HG02852 (cell line): ENCODE data around the gene GZMB.
A peak's percentile ranks its signal among the peaks of the same experiment; 100 is the strongest.
"Not testable (repeated sequence)": the region's sequence is repeated elsewhere in the genome, so short reads cannot be mapped to it uniquely, and the experiment has no call there.

Experiments used
- ATAC-seq: cut with Tn5 transposase; IDR thresholded peaks from one replicate; pipeline ENCODE4 v1.9.1; 2021; ENCODE audit warnings: mild to moderate bottlenecking, moderate library complexity; ENCODE audit not compliant: unreplicated experiment

The GZMB gene, protein sequence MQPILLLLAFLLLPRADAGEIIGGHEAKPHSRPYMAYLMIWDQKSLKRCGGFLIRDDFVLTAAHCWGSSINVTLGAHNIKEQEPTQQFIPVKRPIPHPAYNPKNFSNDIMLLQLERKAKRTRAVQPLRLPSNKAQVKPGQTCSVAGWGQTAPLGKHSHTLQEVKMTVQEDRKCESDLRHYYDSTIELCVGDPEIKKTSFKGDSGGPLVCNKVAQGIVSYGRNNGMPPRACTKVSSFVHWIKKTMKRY

DNA sequence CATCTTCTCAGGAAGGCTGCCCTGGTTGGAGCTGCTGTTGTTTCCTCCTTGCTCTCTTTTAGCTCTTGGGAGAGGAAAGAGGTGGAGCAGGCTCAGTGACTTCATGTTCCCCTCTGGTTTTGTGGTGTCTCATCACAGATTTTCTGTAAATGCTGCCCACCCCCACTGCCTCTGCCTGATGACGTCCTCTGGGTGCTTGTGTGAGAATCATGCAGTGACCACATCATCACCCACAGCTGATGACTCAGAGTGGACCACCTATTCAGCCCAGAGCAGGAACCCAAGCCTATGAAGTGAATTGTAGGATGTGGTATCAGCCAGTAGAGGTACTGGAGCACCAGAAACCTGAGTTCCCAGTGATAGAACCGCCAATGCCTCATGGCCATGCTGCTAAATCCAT is at the start of gene GZMB:
GZMB (minus strand) TSS at position 33 of the 400 bp plus-strand sequence; CDS start at position 3, 30 bp downstream.
- no peak for ATAC-seq

DNA sequence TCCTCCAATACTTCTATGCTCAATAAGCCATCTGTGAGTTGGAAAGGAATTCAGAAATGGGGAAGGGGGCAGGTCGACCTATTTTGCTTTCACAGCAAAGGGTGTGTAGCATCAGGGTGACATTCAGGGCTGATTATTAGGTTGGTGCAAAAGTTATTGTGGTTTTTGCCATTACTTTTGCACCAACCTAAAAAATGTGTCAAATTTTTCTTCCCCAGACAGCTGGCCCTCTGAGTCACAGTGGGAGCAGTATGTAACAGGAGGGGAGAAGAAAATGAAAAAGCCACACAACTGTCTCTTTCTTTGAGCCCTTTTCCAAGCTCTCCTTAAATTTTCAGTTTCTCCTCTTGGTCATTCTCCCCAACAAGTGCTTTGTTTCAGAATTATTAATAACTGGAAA is 47.1 kb upstream of the GZMB start:
- no peak for ATAC-seq

DNA sequence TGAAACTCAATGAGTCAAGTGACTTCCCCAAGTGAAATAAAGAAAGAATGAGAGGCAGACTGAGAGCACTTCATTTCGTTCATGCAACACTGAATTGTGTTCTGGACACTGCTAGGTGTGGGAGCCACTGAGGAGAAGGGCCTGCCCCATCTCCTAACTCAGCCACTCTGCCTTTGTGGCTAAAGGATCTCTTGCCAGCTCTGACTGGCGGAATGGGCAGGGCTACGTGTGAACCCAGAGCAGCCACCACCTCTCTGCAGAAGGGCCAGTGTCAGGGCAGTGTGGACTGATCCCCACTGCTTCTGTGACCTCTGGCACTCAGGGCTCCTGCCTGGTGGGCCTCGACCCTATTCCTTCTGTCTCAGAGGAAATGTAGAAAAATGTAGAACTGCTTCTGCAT is 46.5 kb upstream of the GZMB start:
- ATAC-seq, result no peak

- ATAC-seq, result no peak
Measured at GRCh38 chr14:24679248-24679961, 45.4 kb upstream of the GZMB start.

DNA sequence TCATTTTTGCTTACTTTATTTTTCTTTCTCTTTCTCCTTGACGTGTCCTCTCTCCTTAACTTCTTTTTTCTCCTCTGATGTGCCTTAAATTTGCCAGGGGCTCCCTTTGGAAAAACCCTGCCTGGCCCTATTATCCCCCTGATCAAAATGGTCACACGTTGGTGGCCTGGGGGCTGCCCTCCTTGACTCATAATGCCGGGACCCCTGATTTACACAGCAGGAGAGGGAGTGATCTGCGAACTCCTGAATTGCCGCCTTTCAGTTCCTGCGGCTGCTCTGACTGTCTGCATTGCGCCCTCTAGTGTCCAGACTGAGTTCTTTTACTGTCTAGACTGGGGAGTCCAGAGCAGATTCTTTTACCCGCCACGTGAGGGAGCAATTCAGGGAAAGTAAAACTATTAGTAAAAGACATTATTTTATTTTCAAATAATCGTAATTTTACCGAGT is 44.8 kb upstream of the GZMB start:
- ATAC-seq, result peak; percentile 72

- ATAC-seq, result no peak
Measured at GRCh38 chr14:24677956-24678355, 44.0 kb upstream of the GZMB start.

GRCh38 chr14:24674204-24674970 is 40.4 kb upstream of the GZMB start:
- peak; percentile 55 for ATAC-seq

- peak; percentile 63 for ATAC-seq
Measured at GRCh38 chr14:24673534-24674203, 39.7 kb upstream of the GZMB start.

DNA sequence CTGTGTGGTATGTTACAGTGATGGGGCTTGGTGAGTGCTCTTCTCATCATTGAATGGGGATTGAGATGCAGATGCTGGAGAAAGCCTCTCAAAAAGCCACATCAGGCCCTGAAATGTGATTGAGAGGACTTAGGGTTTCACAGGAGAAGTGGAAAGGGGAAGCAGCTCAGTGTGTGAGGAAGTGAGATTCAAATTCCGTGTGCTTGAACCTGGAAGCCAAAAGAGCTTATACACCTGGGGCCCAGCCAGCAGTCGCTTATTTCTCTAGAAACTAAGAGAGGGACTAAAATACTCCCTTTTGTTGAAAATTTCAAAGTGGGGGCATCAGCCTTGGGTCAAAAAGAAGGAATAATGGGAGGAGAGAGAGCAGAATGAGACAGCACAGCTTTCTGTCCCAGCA is 39.1 kb upstream of the GZMB start:
- peak; percentile 63 for ATAC-seq

DNA sequence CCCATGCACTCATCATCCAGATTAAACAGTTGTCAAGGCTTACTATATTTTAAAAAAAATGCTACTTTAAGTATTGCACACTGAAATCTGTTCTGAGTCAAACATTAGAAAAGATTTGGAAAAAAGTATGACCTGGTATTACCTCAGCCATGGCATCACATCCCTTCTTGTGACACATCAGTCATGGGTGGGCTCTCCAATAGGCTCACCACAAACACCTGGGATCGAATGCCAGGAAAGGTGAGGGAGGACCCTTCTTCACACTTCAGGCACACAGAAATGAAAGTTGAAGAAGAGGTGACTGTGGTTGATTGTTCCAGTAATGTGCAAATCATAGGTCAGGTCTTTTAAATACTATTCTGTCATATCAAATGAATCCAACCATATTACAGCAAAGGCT is 36.6 kb upstream of the GZMB start:
- ATAC-seq, result no peak

- ATAC-seq, result no peak
Measured at GRCh38 chr14:24669651-24670050, 35.7 kb upstream of the GZMB start.

- peak; percentile 95 for ATAC-seq
Measured at GRCh38 chr14:24665440-24665991, 31.5 kb upstream of the GZMB start.

DNA sequence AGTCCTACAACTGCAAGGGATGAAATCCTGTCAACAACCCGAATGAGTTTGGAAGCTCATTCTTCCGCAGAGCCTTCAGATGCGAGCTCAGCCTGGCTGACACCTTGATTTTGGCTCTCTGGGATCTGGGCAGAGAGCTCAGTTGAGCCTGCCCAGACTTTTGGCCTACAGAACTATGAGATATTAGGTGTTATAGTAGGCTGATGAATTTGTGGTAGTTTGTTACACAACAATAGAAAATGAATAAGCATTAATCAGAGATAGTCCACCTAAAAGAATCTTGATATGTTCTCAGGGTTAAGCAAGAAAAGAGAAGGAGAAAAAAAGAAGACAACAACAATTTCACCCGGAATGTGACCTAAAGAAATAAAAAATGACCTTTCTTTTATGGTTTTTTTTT is 30.4 kb upstream of the GZMB start:
- ATAC-seq, result no peak

DNA sequence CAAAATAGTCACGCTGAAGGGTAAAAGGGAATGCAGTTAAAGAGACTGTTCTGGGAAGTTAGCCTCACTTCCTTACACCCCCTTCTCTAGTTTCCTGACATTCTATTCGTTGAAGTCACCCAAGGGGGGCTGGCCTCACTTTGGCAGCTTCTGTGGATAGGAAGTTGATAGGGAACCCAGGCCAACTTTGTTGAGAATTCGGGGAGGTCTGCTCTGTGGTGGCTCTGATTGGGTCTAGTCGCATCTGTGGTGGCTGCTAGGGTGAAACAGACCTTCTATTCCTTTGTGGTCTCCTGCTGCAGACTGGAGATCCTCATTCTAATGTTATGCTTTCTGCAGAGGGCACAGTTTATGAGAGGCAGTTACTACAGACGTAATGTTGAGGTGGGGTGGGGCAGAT is 28.8 kb upstream of the GZMB start:
- ATAC-seq, result no peak

GRCh38 chr14:24659916-24660570 is 26.1 kb upstream of the GZMB start:
- no peak for ATAC-seq

GRCh38 chr14:24648361-24648760 is 14.4 kb upstream of the GZMB start:
- ATAC-seq, result not testable (repeated sequence)

- no peak for ATAC-seq
Measured at GRCh38 chr14:24639905-24640304, 5.9 kb upstream of the GZMB start.

DNA sequence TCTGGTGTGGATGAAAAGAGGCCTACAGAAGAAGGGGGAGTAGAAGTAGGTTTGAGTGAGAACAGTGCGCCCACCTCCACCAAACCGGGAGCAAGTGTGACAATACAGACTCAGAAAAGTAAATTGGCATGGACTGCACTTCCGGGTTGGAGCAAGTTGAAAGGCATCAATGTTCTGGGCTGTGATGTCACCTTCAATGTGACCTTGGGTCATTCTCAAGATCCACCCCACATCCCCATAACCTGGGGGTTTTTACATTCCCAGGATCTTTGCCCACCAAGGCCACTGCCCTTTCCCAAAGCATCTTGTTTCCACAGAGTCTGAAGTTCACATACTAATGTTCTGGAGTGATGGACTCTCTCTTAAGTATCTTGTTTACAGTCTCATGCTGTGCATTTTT is 5.3 kb upstream of the GZMB start:
- no peak for ATAC-seq

DNA sequence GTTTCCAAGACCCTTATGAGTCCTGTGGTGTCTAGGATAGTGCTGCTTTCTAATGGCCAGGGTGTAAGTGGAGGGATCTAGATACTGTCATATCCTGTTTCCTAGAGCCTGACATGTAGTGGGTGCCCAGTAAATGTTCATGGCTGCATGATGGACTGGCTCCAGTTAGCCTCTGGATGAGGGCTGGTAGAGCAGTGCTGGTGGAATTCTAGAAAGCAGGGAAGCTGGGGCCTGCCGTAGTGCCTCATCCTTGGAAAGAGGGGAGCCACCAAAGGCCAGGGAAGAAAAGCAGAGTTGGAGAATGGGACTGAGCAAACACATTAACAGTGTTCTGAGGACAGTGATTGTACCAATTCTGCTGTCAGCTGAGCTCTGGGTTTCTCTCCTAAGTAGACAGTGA is 637 bp downstream of the GZMB start:
- ATAC-seq, result no peak

GRCh38 chr14:24632761-24633160 is 1.2 kb downstream of the GZMB start:
- ATAC-seq, result no peak
